Adipose tissue (tissue), 3 donors: ENCODE data around the gene MDN1. TPM values are rescaled to one million over a fixed set of nuclear protein-coding genes. Genes with fewer than 3 reads are reported as not detected.
"Not testable (repeated sequence)": the region's sequence is repeated elsewhere in the genome, so short reads cannot be mapped to it uniquely, and the experiment has no call there.

Experiments
- H3K27ac ChIP-seq: one replicate; pipeline ENCODE4 v1.5.1; 2013; ENCODE audit warnings: low read depth, low read length
- WGBS, 3 donors: extraction: QIAGEN DNeasy Blood & Tissue Kit; methylation state at CpG; one replicate each; pipeline ENCODE4 v1.1.7; 2013; 5-methylcytosine and 5-hydroxymethylcytosine counted together
- polyA plus RNA-seq, 3 donors: library from polyadenylated mRNA; stranded (reverse); fragments of 200-250 nt; gene quantifications; one replicate each; pipeline ENCODE4 v1.2.3, GENCODE V29; 2013
- donor health status: healthy with polysubstance abuse.
- donor health status: Bipolar disorder and iron deficiency.
- donor health status: healthy.

MDN1 gene
- polyA plus RNA-seq, 3 donors, result 5.8 to 13.7 (median 8.9) TPM

DNA sequence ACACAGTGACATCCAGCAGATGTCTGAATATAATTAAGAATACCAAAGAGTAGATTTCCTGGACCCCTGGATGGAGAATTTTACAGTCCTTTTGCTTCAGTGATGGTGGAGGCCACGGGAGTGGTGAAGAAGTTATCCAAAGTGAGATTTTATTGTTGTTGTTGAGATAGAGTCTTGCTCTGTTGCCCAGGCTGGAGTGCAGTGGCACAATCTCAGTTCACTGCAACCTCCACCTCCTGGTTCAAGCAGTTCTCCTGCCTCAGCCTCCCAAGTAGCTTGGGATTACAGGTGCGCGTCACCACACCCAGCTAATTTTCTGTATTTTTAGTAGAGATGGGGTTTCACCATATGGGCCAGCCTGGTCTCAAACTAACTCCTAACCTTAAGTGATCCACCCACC lies 178.0 kb downstream of the MDN1 start:
- H3K27ac ChIP-seq, result not testable (repeated sequence)
- WGBS, 3 donors, result 97 to 100% (median 98%) methylated on average over 3 of the region's 3 CpGs

GRCh38 chr6:89640804-89641203 lies 178.8 kb downstream of the MDN1 start:
- 93 to 97% (median 93%) methylated on average over 4 of the region's 4 CpGs for WGBS, 3 donors
- H3K27ac ChIP-seq, result no peak overlapping the region

- WGBS, 3 donors, result 1 to 3% (median 2%) methylated on average over 58 of the region's 58 CpGs
- H3K27ac ChIP-seq, result no peak within 1 kb of the TSS
Measured at GRCh38 chr6:89638320-89639195, 181.0 kb downstream of the MDN1 start, which contains the start of gene LYRM2. LYRM2 (minus strand) TSS chr6:89638747; CDS start chr6:89638716, 31 bp downstream.

DNA sequence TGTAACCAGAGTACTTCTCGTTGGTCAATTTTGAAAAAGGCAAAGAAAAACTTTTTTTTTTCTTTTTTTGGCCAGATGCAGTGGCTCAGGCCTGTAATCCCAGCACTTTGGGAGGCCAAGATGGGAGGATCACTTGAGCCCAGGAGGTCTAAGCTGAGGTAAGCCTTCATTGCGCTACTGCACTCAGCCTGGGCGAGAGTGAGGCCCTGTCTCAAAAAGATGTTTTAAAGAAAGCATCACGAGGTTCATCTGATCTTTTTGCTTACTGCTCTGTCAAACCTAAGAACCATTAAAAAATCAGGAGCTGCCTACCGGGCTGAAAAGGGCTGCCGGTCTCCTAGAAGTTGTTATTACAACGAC lies 181.7 kb downstream of the MDN1 start:
- no peak overlapping the region for H3K27ac ChIP-seq
- WGBS, 3 donors, result 9 to 17% (median 16%) methylated on average over 7 of the region's 7 CpGs

DNA sequence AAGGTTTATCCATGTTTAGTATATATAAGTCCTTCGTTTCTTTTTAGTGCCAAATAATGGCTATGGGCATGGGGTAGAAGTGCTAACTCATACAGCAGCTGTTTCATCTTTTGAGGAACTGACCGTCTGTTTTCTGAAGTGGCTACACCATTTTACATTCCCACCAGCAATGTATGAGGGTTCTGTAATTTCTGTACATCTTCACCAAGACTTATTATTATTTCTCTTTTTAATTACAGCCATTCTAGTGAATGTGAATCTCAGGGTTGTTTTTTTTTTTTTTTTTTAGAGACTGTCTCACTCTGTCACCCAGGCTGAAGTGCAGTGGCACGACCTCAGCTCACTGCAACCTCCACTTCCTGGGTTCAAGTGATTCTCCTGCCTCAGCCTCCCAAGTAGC lies 183.2 kb downstream of the MDN1 start:
- not testable (repeated sequence) for H3K27ac ChIP-seq
- WGBS, 3 donors, result 94 to 100% (median 98%) methylated on average over 3 of the region's 3 CpGs

GRCh38 chr6:89630488-89630887 lies 189.1 kb downstream of the MDN1 start:
- no peak overlapping the region for H3K27ac ChIP-seq
- 78 to 90% (median 90%) methylated on average over 9 of the region's 9 CpGs for WGBS, 3 donors

- WGBS, 3 donors, result 89 to 93% (median 89%) methylated on average over 8 of the region's 8 CpGs
- no peak overlapping the region for H3K27ac ChIP-seq
Measured at GRCh38 chr6:89623749-89624148, 195.8 kb downstream of the MDN1 start.

- H3K27ac ChIP-seq, result no peak overlapping the region
- 95 to 97% (median 96%) methylated on average over 6 of the region's 6 CpGs for WGBS, 3 donors
Measured at GRCh38 chr6:89619567-89619966, 200.0 kb downstream of the MDN1 start.

DNA sequence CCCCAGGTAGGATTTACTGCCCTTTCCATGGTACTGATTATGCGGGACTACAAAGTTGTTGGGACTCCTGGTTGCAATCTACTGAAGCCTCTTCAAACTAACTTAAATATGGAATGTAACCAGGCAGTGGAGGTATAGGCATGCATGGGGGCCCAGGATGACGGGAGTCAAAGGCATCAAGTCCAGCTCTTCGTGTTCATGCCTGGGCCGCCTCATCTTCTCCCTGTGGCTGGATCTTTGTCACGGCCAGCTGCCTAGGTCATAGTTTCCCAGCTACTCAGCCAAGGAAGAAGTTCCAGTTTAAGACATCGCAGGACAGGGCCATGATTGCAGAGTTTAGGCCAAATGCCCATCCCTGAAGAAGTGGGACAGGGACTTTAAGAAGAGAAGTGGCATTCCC lies 201.6 kb downstream of the MDN1 start:
- 90 to 99% (median 97%) methylated on average over 6 of the region's 6 CpGs for WGBS, 3 donors
- H3K27ac ChIP-seq, result no peak overlapping the region

DNA sequence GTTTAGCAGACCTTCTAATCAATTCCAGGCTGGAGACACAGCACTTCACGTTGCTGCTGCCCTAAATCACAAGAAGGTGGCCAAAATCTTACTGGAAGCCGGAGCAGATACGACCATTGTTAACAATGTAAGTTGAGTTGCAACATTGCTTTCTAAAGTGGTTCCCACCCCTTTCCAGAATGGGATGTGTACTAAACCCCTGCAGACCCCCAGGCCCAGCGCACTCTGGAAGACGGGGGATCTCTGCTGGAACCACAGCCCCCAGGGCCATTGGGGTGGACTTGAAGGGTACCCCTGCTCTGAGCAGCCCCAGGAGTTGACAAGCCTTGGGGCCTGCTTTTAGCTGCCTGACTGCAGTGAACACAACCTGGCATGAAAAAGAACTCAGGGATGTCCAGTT lies 203.1 kb downstream of the MDN1 start:
- no peak overlapping the region for H3K27ac ChIP-seq
- WGBS, 3 donors, result 88 to 94% (median 91%) methylated on average over 5 of the region's 5 CpGs

DNA sequence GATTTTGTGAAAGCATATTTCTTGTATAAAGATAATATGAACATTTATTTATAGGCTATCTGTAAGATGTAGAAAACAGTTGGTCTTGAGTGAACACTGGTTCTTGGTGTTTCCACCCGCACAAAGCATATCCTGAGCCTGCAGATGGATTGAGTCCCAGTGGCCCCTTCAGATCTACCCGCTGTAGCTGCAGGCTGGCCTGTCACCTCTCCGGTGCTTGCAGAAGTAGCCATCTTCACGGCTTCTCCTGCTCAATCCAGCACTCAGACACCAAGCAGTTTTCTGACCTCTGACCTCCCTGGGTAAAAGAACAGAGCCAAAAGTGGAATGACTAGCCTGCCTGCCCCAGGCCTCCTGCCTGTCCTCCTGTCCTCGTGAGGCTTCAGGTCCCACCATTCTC lies 203.7 kb downstream of the MDN1 start:
- 85 to 94% (median 91%) methylated on average over 5 of the region's 5 CpGs for WGBS, 3 donors
- H3K27ac ChIP-seq, result no peak overlapping the region

- WGBS, 3 donors, result 68 to 90% (median 78%) methylated on average over 5 of the region's 5 CpGs
- H3K27ac ChIP-seq, result no peak overlapping the region
Measured at GRCh38 chr6:89613790-89614189, 205.8 kb downstream of the MDN1 start.

- WGBS, 3 donors, result 85 to 91% (median 91%) methylated on average over 12 of the region's 12 CpGs
- no peak overlapping the region for H3K27ac ChIP-seq
Measured at GRCh38 chr6:89612121-89612520, 207.5 kb downstream of the MDN1 start.

GRCh38 chr6:89611666-89612065 lies 207.9 kb downstream of the MDN1 start:
- H3K27ac ChIP-seq, result no peak overlapping the region

- no peak overlapping the region for H3K27ac ChIP-seq
- WGBS, 3 donors, result 38 to 53% (median 50%) methylated on average over 11 of the region's 11 CpGs
Measured at GRCh38 chr6:89610149-89610642, 209.4 kb downstream of the MDN1 start.

- WGBS, 3 donors, result 89 to 94% (median 92%) methylated on average over 5 of the region's 5 CpGs
- no peak overlapping the region for H3K27ac ChIP-seq
Measured at GRCh38 chr6:89605861-89606260, 213.7 kb downstream of the MDN1 start.

GRCh38 chr6:89604653-89605052 lies 214.9 kb downstream of the MDN1 start:
- no peak overlapping the region for H3K27ac ChIP-seq
- 84 to 88% (median 84%) methylated on average over 5 of the region's 5 CpGs for WGBS, 3 donors

GRCh38 chr6:89602166-89602565 lies 217.4 kb downstream of the MDN1 start:
- 94 to 97% (median 96%) methylated on average over 6 of the region's 6 CpGs for WGBS, 3 donors
- no peak overlapping the region for H3K27ac ChIP-seq

- 60 to 76% (median 67%) methylated on average over 7 of the region's 7 CpGs for whole genome bisulfite sequencing, 3 donors
- no peak overlapping the region for H3K27ac ChIP-seq
Measured at GRCh38 chr6:89599727-89600126, 219.9 kb downstream of the MDN1 start.

DNA sequence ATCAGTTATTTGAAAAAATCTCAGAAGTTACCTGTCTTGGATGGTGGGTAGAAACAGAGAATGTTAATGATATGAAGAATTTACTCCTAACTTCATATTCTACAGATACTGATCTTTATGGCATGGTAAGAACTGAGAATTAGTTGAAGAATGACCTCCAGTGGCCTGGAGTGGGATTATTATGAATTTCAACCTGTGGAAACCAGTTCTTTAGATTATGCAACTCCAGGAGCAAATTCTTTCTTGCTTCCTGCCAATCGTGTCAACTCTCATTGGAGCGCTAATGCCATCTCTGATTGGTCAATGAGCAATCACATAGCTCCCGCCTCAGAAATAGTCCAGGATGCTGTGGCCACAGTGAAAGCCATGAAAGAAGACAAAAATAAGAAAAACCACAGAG lies 221.6 kb downstream of the MDN1 start:
- WGBS, 3 donors, result 24 to 42% (median 30%) methylated on average over 3 of the region's 3 CpGs
- no peak overlapping the region for H3K27ac ChIP-seq
